ENCODE results near the gene TERC. TPM values are rescaled to one million over a fixed set of nuclear protein-coding genes. Genes with fewer than 3 reads are reported as not detected.

Gene TERC
- total and polyA plus RNA-seq, 2 experiments from 2014 or later, result 45.9 TPM; not detected in 1

DNA sequence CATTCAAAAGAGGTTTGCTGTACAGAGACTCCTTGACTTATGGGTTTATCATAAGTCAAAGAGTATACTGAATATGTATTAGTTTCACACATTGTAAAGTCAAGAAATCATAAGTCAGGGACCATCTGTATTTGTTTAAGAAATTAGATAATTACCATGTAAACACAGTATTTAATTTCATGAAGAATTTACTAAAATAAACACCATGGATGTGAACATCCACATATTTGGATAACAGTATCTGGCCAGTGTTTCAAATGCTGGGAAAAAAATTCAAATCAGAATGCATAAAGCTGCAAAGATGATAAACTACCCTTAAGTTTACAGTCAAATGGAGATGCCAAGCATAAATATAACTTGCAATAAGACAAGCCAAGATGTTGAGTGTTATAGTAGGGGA, 25.4 kb upstream of the TERC start:
- Histone ChIP-seq H3K27ac (no peak overlapping the region), H3K27me3 (no peaks in the 10 kb centered on the region)
- TF ChIP-seq, protein P1, sequence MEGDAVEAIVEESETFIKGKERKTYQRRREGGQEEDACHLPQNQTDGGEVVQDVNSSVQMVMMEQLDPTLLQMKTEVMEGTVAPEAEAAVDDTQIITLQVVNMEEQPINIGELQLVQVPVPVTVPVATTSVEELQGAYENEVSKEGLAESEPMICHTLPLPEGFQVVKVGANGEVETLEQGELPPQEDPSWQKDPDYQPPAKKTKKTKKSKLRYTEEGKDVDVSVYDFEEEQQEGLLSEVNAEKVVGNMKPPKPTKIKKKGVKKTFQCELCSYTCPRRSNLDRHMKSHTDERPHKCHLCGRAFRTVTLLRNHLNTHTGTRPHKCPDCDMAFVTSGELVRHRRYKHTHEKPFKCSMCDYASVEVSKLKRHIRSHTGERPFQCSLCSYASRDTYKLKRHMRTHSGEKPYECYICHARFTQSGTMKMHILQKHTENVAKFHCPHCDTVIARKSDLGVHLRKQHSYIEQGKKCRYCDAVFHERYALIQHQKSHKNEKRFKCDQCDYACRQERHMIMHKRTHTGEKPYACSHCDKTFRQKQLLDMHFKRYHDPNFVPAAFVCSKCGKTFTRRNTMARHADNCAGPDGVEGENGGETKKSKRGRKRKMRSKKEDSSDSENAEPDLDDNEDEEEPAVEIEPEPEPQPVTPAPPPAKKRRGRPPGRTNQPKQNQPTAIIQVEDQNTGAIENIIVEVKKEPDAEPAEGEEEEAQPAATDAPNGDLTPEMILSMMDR (IDR thresholded peaks at IDR 0.05; ENCODE audit: low read depth, low read length), result no peak

DNA sequence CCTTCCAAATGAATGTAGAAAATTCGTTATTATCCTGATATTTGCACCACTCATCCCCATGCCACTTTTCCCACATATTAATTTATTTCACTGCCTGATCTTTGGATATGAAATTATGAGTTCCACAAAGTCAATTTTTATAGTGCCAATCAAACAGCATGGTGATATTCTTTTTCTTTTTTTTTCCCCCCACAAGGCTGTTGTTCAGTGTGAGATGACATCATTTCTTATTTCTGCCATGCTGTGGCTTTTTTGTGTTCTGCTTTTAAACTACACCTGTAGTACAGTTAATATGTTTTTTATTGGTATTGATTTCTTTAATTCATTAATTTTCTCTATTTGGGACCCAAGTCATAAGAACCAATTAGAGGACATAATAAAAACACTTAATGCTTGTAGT, 22.9 kb upstream of the TERC start:
- Histone ChIP-seq H3K9me3 (ENCODE audit: low read depth) (no peaks in the 10 kb centered on the region), H3K4me3 (no peak overlapping the region), H3K4me1 (ENCODE audit: low read depth) (no peaks in the 10 kb centered on the region), H3K36me3 (peaks cover 51% of the 10 kb centered on the region), H3K27me3 (no peaks in the 10 kb centered on the region), H3K27ac (no peak overlapping the region)
- TF ChIP-seq, protein P1 (IDR thresholded peaks at IDR 0.05; ENCODE audit: low read depth, low read length), result no peak
- DNase-seq (ENCODE audit: low read depth in 1 of 2, low spot score in 1 of 2), result no peak

More for the DNA sequence above, 25.4 kb upstream of the TERC start:
- Histone ChIP-seq H3K9me3 (ENCODE audit: low read depth) (no peaks in the 10 kb centered on the region), H3K4me1 (ENCODE audit: low read depth) (no peaks in the 10 kb centered on the region), H3K36me3 (peaks cover 33% of the 10 kb centered on the region), H3K4me3 (no peak overlapping the region)
- DNase-seq (ENCODE audit: low read depth in 1 of 2, low spot score in 1 of 2), result no peak

DNA sequence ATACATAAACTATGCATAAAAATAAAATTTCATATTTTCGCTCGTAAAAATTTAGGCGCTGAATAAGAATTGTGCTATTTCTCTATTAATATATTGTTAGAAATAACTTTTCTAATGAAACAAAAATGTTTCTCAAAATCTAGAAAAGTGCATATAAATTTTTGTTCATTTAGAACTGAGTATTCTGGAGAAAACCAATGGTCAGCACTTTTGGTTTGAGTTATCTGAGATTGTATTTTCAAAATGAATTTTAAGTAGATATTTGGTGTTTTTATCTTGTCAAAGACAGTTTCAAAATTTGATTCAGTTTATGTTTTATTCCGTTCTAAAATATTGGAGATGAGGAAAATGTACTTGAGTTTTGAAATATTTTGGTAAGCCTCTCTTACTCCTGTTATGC, 22.3 kb upstream of the TERC start:
- no peak overlapping the region for H3K27ac ChIP-seq
- DNase-seq (ENCODE audit: low read depth in 1 of 2, low spot score in 1 of 2), result no peak
- TF ChIP-seq, protein P1 (IDR thresholded peaks at IDR 0.05; ENCODE audit: low read depth, low read length), result no peak
- peaks cover 58% of the 10 kb centered on the region for H3K36me3 ChIP-seq
- H3K4me3 ChIP-seq, result no peak overlapping the region
- H3K4me1 ChIP-seq (ENCODE audit: low read depth), result no peaks in the 10 kb centered on the region
- no peaks in the 10 kb centered on the region for H3K27me3 ChIP-seq
- no peaks in the 10 kb centered on the region for H3K9me3 ChIP-seq (ENCODE audit: low read depth)

DNA sequence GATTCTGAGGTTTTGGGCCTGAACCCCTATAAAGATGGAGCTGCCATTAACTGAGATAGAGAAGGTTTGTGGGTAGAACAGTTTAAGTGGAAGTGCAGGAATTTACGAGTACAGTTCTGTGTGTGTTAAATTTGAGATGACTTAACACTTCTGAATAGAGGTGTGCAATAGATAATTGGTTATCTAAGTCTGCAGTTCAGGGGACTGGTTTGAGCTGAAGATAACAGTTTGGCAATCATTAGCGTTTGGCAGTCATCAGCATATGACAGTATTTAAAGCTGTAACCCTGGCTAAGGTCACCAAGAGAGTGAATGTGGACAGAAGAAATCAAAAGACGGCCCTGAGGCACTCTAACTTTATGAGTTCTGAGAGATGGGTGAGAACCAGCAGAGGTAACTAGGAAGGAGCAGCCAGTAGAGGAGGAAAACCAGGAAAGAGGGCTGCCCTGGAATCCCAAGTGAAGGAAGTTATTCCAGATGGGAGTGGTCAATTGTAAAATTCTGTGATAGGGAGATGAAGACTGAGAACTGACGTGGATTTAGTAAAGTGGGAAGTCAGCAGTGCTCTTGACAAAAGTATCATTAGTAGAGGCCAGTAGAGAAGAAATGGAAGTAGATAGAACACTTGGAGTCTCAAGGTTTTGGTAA, 16.5 kb upstream of the TERC start:
- no peaks in the 10 kb centered on the region for H3K4me1 ChIP-seq (ENCODE audit: low read depth)
- DNase-seq (ENCODE audit: low read depth in 1 of 2, low spot score in 1 of 2), result no peak
- H3K27ac ChIP-seq, result no peak overlapping the region
- H3K27me3 ChIP-seq, result no peaks in the 10 kb centered on the region
- H3K9me3 ChIP-seq (ENCODE audit: low read depth), result no peaks in the 10 kb centered on the region
- no peak overlapping the region for H3K4me3 ChIP-seq
- H3K36me3 ChIP-seq, result peaks cover 93% of the 10 kb centered on the region
- TF ChIP-seq, protein P1 (IDR thresholded peaks at IDR 0.05; ENCODE audit: low read depth, low read length), result no peak

DNA sequence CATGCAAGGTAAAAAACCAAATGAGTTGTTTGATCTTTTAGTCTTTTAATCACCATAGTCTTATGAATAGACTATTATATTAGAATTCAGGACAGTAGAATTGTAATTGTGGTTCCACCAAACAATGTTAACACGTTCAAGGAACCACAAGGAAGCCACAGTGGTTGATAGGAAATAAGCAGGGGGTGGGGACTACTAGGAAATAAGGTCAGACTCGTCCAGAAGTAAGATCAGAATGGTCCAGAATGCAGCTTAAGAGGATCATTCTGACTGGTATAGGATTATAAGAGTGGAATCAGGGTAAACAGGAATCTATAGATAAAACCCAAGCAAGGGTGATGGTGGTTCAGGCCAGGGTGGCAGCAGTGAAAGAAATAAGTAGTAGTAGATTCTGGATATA, 15.9 kb upstream of the TERC start:
- Histone ChIP-seq H3K27ac (no peak overlapping the region), H3K27me3 (no peaks in the 10 kb centered on the region), H3K4me3 (no peak overlapping the region), H3K4me1 (ENCODE audit: low read depth) (no peaks in the 10 kb centered on the region), H3K36me3 (peaks cover 93% of the 10 kb centered on the region), H3K9me3 (ENCODE audit: low read depth) (no peaks in the 10 kb centered on the region)
- DNase-seq (ENCODE audit: low read depth in 1 of 2, low spot score in 1 of 2), result no peak
- TF ChIP-seq, protein P1 (IDR thresholded peaks at IDR 0.05; ENCODE audit: low read depth, low read length), result no peak
